GM18508 (cell line): Measurements from ENCODE around the gene PRRG1.
"Not testable (repeated sequence)": the region's sequence is repeated elsewhere in the genome, so short reads cannot be mapped to it uniquely, and the experiment has no call there.

Source experiments
- ATAC-seq: cut with Tn5 transposase; IDR thresholded peaks from one replicate; pipeline ENCODE4 v1.9.1; 2021; ENCODE audit warnings: moderate number of reproducible peaks; ENCODE audit not compliant: insufficient read depth, unreplicated experiment

PRRG1 gene

GRCh38 chrX:37462346-37462745, 113.2 kb downstream of the PRRG1 start:
- no peak for ATAC-seq

GRCh38 chrX:37468124-37468739, 119.1 kb downstream of the PRRG1 start:
- ATAC-seq = no peak

GRCh38 chrX:37470711-37471110, 121.5 kb downstream of the PRRG1 start:
- no peak for ATAC-seq

- no peak for ATAC-seq
Observed at GRCh38 chrX:37472836-37473235, 123.7 kb downstream of the PRRG1 start.

- no peak for ATAC-seq
Observed at GRCh38 chrX:37474478-37474877, 125.3 kb downstream of the PRRG1 start.

- no peak for ATAC-seq
Observed at GRCh38 chrX:37476571-37477170, 127.5 kb downstream of the PRRG1 start.

- ATAC-seq = not testable (repeated sequence)
Observed at GRCh38 chrX:37484335-37484734, 135.2 kb downstream of the PRRG1 start.

- ATAC-seq = no peak
Observed at GRCh38 chrX:37485429-37485828, 136.3 kb downstream of the PRRG1 start.

GRCh38 chrX:37487271-37487670, 138.1 kb downstream of the PRRG1 start:
- no peak for ATAC-seq

GRCh38 chrX:37488323-37488722, 139.2 kb downstream of the PRRG1 start:
- no peak for ATAC-seq

- ATAC-seq = no peak
Observed at GRCh38 chrX:37491686-37492085, 142.5 kb downstream of the PRRG1 start.

- not testable (repeated sequence) for ATAC-seq
Observed at GRCh38 chrX:37495760-37496159, 146.6 kb downstream of the PRRG1 start.

GRCh38 chrX:37497126-37497525, 148.0 kb downstream of the PRRG1 start:
- not testable (repeated sequence) for ATAC-seq

- not testable (repeated sequence) for ATAC-seq
Observed at GRCh38 chrX:37498323-37498722, 149.2 kb downstream of the PRRG1 start.

GRCh38 chrX:37499649-37500048, 150.5 kb downstream of the PRRG1 start:
- ATAC-seq = not testable (repeated sequence)

- ATAC-seq = no peak
Observed at GRCh38 chrX:37504991-37505390, 155.8 kb downstream of the PRRG1 start.
